GM10248 (cell line): ENCODE results near the gene NR1D2.

Source experiments
- CTCF ChIA-PET: fragments of 300-600 bp; sonication (Branson Sonifier 250); formaldehyde crosslinking; extraction: SDS; loops from one replicate; lab custom pipeline; 2021; ENCODE audit warnings: antibody characterized with exemption; lab: Yijun Ruan, JAX
- POLR2A ChIA-PET: fragments of 350-650 bp; sonication (Branson Sonifier 250); formaldehyde crosslinking; extraction: SDS; loops from one replicate; lab custom pipeline; 2020; ENCODE audit warnings: antibody characterized with exemption; lab: Yijun Ruan, JAX
- DNase-seq: peaks from one replicate; pipeline ENCODE4 v3.0.0; 2012; ENCODE audit errors: extremely low spot score
- CTCF ChIP-seq: IDR thresholded peaks from 2 replicates; pipeline ENCODE4 v1.5.1; 2012; ENCODE audit warnings: mild to moderate bottlenecking, low read depth; ENCODE audit errors: extremely low read depth, missing control alignments, control extremely low read depth

Gene NR1D2

GRCh38 chr3:23959135-23959900 is 14.2 kb downstream of the NR1D2 start:
- no peak for TF ChIP-seq CTCF
- DNase-seq, result no peak
- ChIA-PET CTCF (interaction anchor here (1.3 to 1.6 kb wide), 2 partner anchors 12 to 18 kb away, joined by 3 read pairs; no protein-coding TSS in a partner anchor), POLR2A (interaction anchor here (0.7 to 1.6 kb wide), 2 partner anchors 42 to 599 kb away, joined by 6 read pairs; partner anchors contain the start of genes NKIRAS1 and RPL15)

GRCh38 chr3:23960649-23961048 is 15.6 kb downstream of the NR1D2 start:
- no peak for TF ChIP-seq CTCF
- no peak for DNase-seq
- CTCF ChIA-PET, result no interaction called here
- POLR2A ChIA-PET, result interaction anchor here (0.6 kb wide), 2 partner anchors 101 to 1024 kb away, joined by 3 to 7 read pairs; no protein-coding TSS in a partner anchor

GRCh38 chr3:23961066-23961465 is 16.0 kb downstream of the NR1D2 start:
- no peak for TF ChIP-seq CTCF
- ChIA-PET CTCF (no interaction called here), POLR2A (interaction anchor here (0.6 kb wide), 2 partner anchors 101 to 1024 kb away, joined by 3 to 7 read pairs; no protein-coding TSS in a partner anchor)
- DNase-seq, result no peak

- no peak for DNase-seq
- CTCF ChIA-PET, result interaction anchor here (0.9 to 1.5 kb wide), 4 partner anchors 10 to 27 kb away, joined by 3 to 6 read pairs (median 4); no protein-coding TSS in a partner anchor
- no peak for TF ChIP-seq CTCF
- POLR2A ChIA-PET, result no interaction called here
These were observed 16.8 kb downstream of the NR1D2 start for GRCh38 chr3:23961913-23962312.

GRCh38 chr3:23964537-23965235 is 19.6 kb downstream of the NR1D2 start:
- TF ChIP-seq CTCF, result no peak
- POLR2A ChIA-PET, result no interaction called here
- CTCF ChIA-PET, result interaction anchor here (1.0 to 1.4 kb wide), 5 partner anchors 9 to 77 kb away, joined by 3 to 4 read pairs (median 3); no protein-coding TSS in a partner anchor
- DNase-seq, result no peak

- CTCF ChIA-PET, result interaction anchor here (1.4 to 1.7 kb wide), 2 partner anchors 16 to 33 kb away, joined by 3 read pairs; no protein-coding TSS in a partner anchor
- POLR2A ChIA-PET, result no interaction called here
- no peak for DNase-seq
- TF ChIP-seq CTCF, result no peak
These were observed 21.2 kb downstream of the NR1D2 start for GRCh38 chr3:23966328-23966727.
